H9 (cell line): ENCODE measurements around the gene NEUROD2. TPM values are rescaled to one million over a fixed set of nuclear protein-coding genes. Genes with fewer than 3 reads are reported as not detected.

ENCODE experiments used
- DNase-seq: peaks from one replicate; pipeline ENCODE4 v3.0.0-alpha.2; 2017
- H2AFZ ChIP-seq: one replicate; pipeline ENCODE4 v1.6.1; 2013; ENCODE audit warnings: mild to moderate bottlenecking, low read length, control low read depth, moderate library complexity
- H2AK5ac ChIP-seq: 2 replicates; pipeline ENCODE4 v1.6.1; 2013; ENCODE audit warnings: low read length, control low read depth, mixed read lengths; ENCODE audit not compliant: insufficient read length
- H2BK120ac ChIP-seq: one replicate; pipeline ENCODE4 v1.6.1; 2013; ENCODE audit warnings: low read depth, mild to moderate bottlenecking, low read length, control low read depth, inconsistent platforms; ENCODE audit not compliant: poor library complexity, severe bottlenecking
- H2BK12ac ChIP-seq: 2 replicates; pipeline ENCODE4 v1.6.1; 2013; ENCODE audit warnings: low read length, control low read depth, mixed read lengths, low read depth; ENCODE audit not compliant: insufficient read length
- H2BK15ac ChIP-seq: 2 replicates; pipeline ENCODE4 v1.6.1; 2013; ENCODE audit warnings: low read depth, low read length, control low read depth
- H2BK20ac ChIP-seq: one replicate; pipeline ENCODE4 v1.6.1; 2013; ENCODE audit warnings: low read depth, mild to moderate bottlenecking, low read length, control low read depth, inconsistent platforms; ENCODE audit not compliant: poor library complexity, severe bottlenecking
- H2BK5ac ChIP-seq: 2 replicates; pipeline ENCODE4 v1.6.1; 2013; ENCODE audit warnings: low read length, control low read depth, mixed read lengths; ENCODE audit not compliant: insufficient read length
- H3K14ac ChIP-seq: 2 replicates; pipeline ENCODE4 v1.6.1; 2013; ENCODE audit warnings: low read length, control low read depth; ENCODE audit not compliant: insufficient read depth
- H3K18ac ChIP-seq: 2 replicates; pipeline ENCODE4 v1.6.1; 2013; ENCODE audit warnings: low read depth, mild to moderate bottlenecking, mixed read lengths, low read length, control low read depth; ENCODE audit not compliant: insufficient read length
- H3K23ac ChIP-seq: 2 replicates; pipeline ENCODE4 v1.6.1; 2013; ENCODE audit warnings: low read length, control low read depth, mixed read lengths, low read depth; ENCODE audit not compliant: insufficient read length
- H3K23me2 ChIP-seq: 2 replicates; pipeline ENCODE4 v1.6.1; 2013; ENCODE audit warnings: low read depth, mild to moderate bottlenecking, mixed read lengths, low read length, control low read depth; ENCODE audit not compliant: insufficient read length, poor library complexity, severe bottlenecking
- H3K27ac ChIP-seq: 2 replicates; pipeline ENCODE4 v1.5.1; 2013; ENCODE audit warnings: low read length, control low read depth, mixed read lengths, low read depth; ENCODE audit not compliant: insufficient read length
- H3K27me3 ChIP-seq: 2 replicates; pipeline ENCODE4 v1.6.1; 2013; ENCODE audit warnings: low read length, control low read depth, inconsistent platforms; ENCODE audit not compliant: insufficient read depth
- H3K4ac ChIP-seq: 2 replicates; pipeline ENCODE4 v1.6.1; 2013; ENCODE audit warnings: low read depth, mild to moderate bottlenecking, control low read depth, inconsistent platforms, low read length, moderate library complexity
- H3K4me1 ChIP-seq: 2 replicates; pipeline ENCODE4 v1.6.1; 2013; ENCODE audit warnings: low read length, control low read depth, inconsistent platforms; ENCODE audit not compliant: insufficient read depth
- H3K4me2 ChIP-seq: 2 replicates; pipeline ENCODE4 v1.6.1; 2013; ENCODE audit warnings: low read length, control low read depth, mixed read lengths; ENCODE audit not compliant: insufficient read length, insufficient read depth
- H3K56ac ChIP-seq: 2 replicates; pipeline ENCODE4 v1.6.1; 2013; ENCODE audit warnings: low read depth, mild to moderate bottlenecking, mixed read lengths, low read length, control low read depth; ENCODE audit not compliant: insufficient read length
- H3K79me1 ChIP-seq: 2 replicates; pipeline ENCODE4 v1.6.1; 2013; ENCODE audit warnings: low read depth, mild to moderate bottlenecking, moderate library complexity, low read length, control low read depth, inconsistent platforms; ENCODE audit not compliant: insufficient read depth, poor library complexity, severe bottlenecking
- H3K79me2 ChIP-seq: 2 replicates; pipeline ENCODE4 v1.6.1; 2013; ENCODE audit warnings: low read length, control low read depth, inconsistent platforms; ENCODE audit not compliant: insufficient read depth
- H3K9ac ChIP-seq: 2 replicates; pipeline ENCODE4 v1.6.1; 2013; ENCODE audit warnings: low read length, control low read depth, mixed read lengths; ENCODE audit not compliant: insufficient read length; ENCODE audit errors: extremely low read depth
- H3K9me3 ChIP-seq: one replicate; pipeline ENCODE4 v1.6.1; 2013; ENCODE audit warnings: low read depth, low read length, inconsistent platforms; ENCODE audit not compliant: control insufficient read depth
- H3T11ph ChIP-seq: one replicate; pipeline ENCODE4 v1.6.1; 2013; ENCODE audit warnings: mild to moderate bottlenecking, low read length, control low read depth, inconsistent platforms
- H4K20me1 ChIP-seq: one replicate; pipeline ENCODE4 v1.6.1; 2013; ENCODE audit not compliant: control insufficient read depth, insufficient read length, insufficient read depth
- H4K5ac ChIP-seq: 2 replicates; pipeline ENCODE4 v1.6.1; 2013; ENCODE audit warnings: low read depth, mild to moderate bottlenecking, mixed read lengths, low read length, control low read depth; ENCODE audit not compliant: insufficient read length
- H4K8ac ChIP-seq: replicated peaks from 2 replicates; pipeline ENCODE4 v1.6.1; 2013; ENCODE audit warnings: low read length, control low read depth, mixed read lengths, low read depth; ENCODE audit not compliant: insufficient read length
- H4K91ac ChIP-seq: 2 replicates; pipeline ENCODE4 v1.6.1; 2013; ENCODE audit warnings: low read depth, mild to moderate bottlenecking, moderate library complexity, mixed read lengths, low read length, control low read depth; ENCODE audit not compliant: insufficient read length
- H3K27ac Mint-ChIP-seq, 3 experiments: 2 replicates in 2 of 3; 3 replicates in 1 of 3; pipeline ENCODE4 v1.8.0; 2020 to 2021; ENCODE audit warnings: mixed read lengths in 3 of 3, mild to moderate bottlenecking in 1 of 3, moderate library complexity in 1 of 3
- H3K27me3 Mint-ChIP-seq: 2 replicates; pipeline ENCODE4 v1.8.0; 2021; ENCODE audit warnings: low read depth, mild to moderate bottlenecking, moderate library complexity, mixed read lengths
- H3K36me3 Mint-ChIP-seq, 3 experiments: 2 replicates in 2 of 3; 3 replicates in 1 of 3; pipeline ENCODE4 v1.8.0; 2020 to 2021; ENCODE audit warnings: low read depth in 3 of 3, mixed read lengths in 3 of 3; ENCODE audit not compliant: insufficient read depth in 1 of 3
- H3K4me1 Mint-ChIP-seq, 2 experiments: 2 replicates each; pipeline ENCODE4 v1.8.0; 2020; ENCODE audit warnings: mixed read lengths in 2 of 2
- H3K4me3 Mint-ChIP-seq, 2 experiments: 2 replicates in 1 of 2; 3 replicates in 1 of 2; pipeline ENCODE4 v1.8.0; 2020 to 2021; ENCODE audit warnings: mild to moderate bottlenecking in 2 of 2, mixed read lengths in 2 of 2, moderate library complexity in 1 of 2
- H3K9me3 Mint-ChIP-seq, 2 experiments: 2 replicates in 1 of 2; 3 replicates in 1 of 2; pipeline ENCODE4 v1.8.0; 2020; ENCODE audit warnings: mild to moderate bottlenecking in 2 of 2, mixed read lengths in 2 of 2, moderate library complexity in 1 of 2
- WGBS: extraction: QIAGEN DNeasy Blood & Tissue Kit; methylation state at CpG from one replicate; pipeline ENCODE4 v1.1.7; 2013; ENCODE audit warnings: missing lambda C conversion rate, low lambda C conversion rate, mixed read lengths; ENCODE audit not compliant: insufficient read length; ENCODE audit errors: extremely low coverage; 5-methylcytosine and 5-hydroxymethylcytosine counted together
- total RNA-seq: library from RNA; stranded (reverse); gene quantifications from 2 replicates; pipeline ENCODE4 v1.2.1, GENCODE V29; 2021
- TF ChIP-seq, protein P1 (sequence below): fragments of 200-600 bp; sonication (generic); conservative IDR thresholded peaks from 3 replicates; pipeline ENCODE4 v1.8.0; 2021; ENCODE audit warnings: antibody characterized with exemption, mild to moderate bottlenecking

The NEUROD2 gene
- total RNA-seq, 1 experiment from 2014 or later: not detected

DNA sequence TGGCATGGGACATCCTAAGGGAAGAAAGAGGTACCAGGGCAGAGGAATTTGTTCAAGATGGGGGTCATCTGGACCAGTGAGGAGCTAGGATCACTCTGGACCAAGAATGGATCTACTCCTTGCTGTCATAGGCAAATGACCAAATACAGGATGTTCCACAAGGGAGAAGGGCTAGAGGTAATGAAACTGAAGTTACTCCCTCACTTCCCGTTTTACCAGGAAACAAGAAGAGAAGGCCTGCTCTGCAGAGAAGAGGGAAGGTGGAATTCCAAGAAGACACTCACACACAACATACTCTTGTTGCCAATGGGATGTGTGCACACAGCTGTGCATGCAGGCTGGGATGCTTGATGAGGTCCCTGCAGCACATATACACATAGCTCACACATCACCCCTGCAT, 38.6 kb downstream of the NEUROD2 start:
- Histone ChIP-seq H2BK15ac (no peak overlapping the region), H2AK5ac (no peak overlapping the region), H3K9me3 (no peaks in the 10 kb centered on the region), H3K14ac (no peak overlapping the region), H3K27me3 (no peaks in the 10 kb centered on the region), H3K27ac (no peak overlapping the region), H3K79me1 (no peaks in the 10 kb centered on the region), H2BK12ac (no peak overlapping the region), H2BK5ac (no peak overlapping the region), H3K18ac (no peak overlapping the region), H3K23me2 (peaks cover 3% of the 10 kb centered on the region), H2BK120ac (no peak overlapping the region), H4K5ac (no peak overlapping the region), H3T11ph (no peak overlapping the region), H3K79me2 (no peaks in the 10 kb centered on the region), H3K4ac (no peak overlapping the region), H3K4me2 (no peak overlapping the region), H4K20me1 (no peaks in the 10 kb centered on the region), H3K23ac (no peak overlapping the region), H2BK20ac (no peak overlapping the region), H4K8ac (no peak overlapping the region), H3K56ac (no peak overlapping the region), H3K9ac (no peak overlapping the region), H3K4me1 (no peaks in the 10 kb centered on the region), H2AFZ (no peak overlapping the region), H4K91ac (no peak overlapping the region)
- peaks cover 0 to 3% of the 10 kb centered on the region in 2 experiments; a peak in 2 of 5 replicates for H3K9me3 Mint-ChIP-seq
- TF ChIP-seq, protein P1, sequence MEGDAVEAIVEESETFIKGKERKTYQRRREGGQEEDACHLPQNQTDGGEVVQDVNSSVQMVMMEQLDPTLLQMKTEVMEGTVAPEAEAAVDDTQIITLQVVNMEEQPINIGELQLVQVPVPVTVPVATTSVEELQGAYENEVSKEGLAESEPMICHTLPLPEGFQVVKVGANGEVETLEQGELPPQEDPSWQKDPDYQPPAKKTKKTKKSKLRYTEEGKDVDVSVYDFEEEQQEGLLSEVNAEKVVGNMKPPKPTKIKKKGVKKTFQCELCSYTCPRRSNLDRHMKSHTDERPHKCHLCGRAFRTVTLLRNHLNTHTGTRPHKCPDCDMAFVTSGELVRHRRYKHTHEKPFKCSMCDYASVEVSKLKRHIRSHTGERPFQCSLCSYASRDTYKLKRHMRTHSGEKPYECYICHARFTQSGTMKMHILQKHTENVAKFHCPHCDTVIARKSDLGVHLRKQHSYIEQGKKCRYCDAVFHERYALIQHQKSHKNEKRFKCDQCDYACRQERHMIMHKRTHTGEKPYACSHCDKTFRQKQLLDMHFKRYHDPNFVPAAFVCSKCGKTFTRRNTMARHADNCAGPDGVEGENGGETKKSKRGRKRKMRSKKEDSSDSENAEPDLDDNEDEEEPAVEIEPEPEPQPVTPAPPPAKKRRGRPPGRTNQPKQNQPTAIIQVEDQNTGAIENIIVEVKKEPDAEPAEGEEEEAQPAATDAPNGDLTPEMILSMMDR: no peak
- H3K27me3 Mint-ChIP-seq: peaks cover 26% of the 10 kb centered on the region
- no peak overlapping the region for H3K4me3 Mint-ChIP-seq
- peaks cover 0 to 20% (median 7%) of the 10 kb centered on the region in 3 experiments; a peak in 4 of 7 replicates for H3K36me3 Mint-ChIP-seq
- H3K4me1 Mint-ChIP-seq: peaks cover 8 to 9% of the 10 kb centered on the region in 2 experiments
- DNase-seq: no peak
- H3K27ac Mint-ChIP-seq: no peak overlapping the region
- no CpG with 5 or more reads among the region's 1 CpG for WGBS
